Osteocyte (in vitro differentiated cells): Measurements from ENCODE around the gene KITLG. TPM values are rescaled to one million over a fixed set of nuclear protein-coding genes. Genes with fewer than 3 reads are reported as not detected.
"Not testable (repeated sequence)": the region's sequence is repeated elsewhere in the genome, so short reads cannot be mapped to it uniquely, and the experiment has no call there.

Experiments used
- DNase-seq: peaks from one replicate; pipeline ENCODE4 v3.0.0; 2021; ENCODE audit warnings: mixed read lengths; ENCODE audit not compliant: unreplicated experiment; ENCODE audit errors: extremely low spot score
- H3K27ac Mint-ChIP-seq: one replicate; pipeline ENCODE4 v1.8.0; 2021; ENCODE audit warnings: mild to moderate bottlenecking, mixed read lengths; ENCODE audit not compliant: unreplicated experiment
- H3K27me3 Mint-ChIP-seq: one replicate; pipeline ENCODE4 v1.8.0; 2021; ENCODE audit warnings: mixed read lengths; ENCODE audit not compliant: unreplicated experiment
- H3K36me3 Mint-ChIP-seq: one replicate; pipeline ENCODE4 v1.8.0; 2021; ENCODE audit warnings: mixed read lengths; ENCODE audit not compliant: unreplicated experiment
- H3K4me1 Mint-ChIP-seq: one replicate; pipeline ENCODE4 v1.8.0; 2021; ENCODE audit warnings: mixed read lengths; ENCODE audit not compliant: unreplicated experiment
- H3K4me3 Mint-ChIP-seq: one replicate; pipeline ENCODE4 v1.8.0; 2021; ENCODE audit warnings: mild to moderate bottlenecking, moderate library complexity, mixed read lengths; ENCODE audit not compliant: unreplicated experiment
- H3K9me3 Mint-ChIP-seq: one replicate; pipeline ENCODE4 v1.8.0; 2021; ENCODE audit warnings: mixed read lengths; ENCODE audit not compliant: unreplicated experiment
- total RNA-seq: library from RNA; stranded (reverse); gene quantifications from 2 replicates; pipeline ENCODE4 v1.2.1, GENCODE V29; 2021
- TF ChIP-seq, protein P1 (sequence below): fragments of 200-600 bp; sonication (generic); IDR thresholded peaks from 2 replicates; pipeline ENCODE4 v1.5.0; 2021; ENCODE audit warnings: antibody characterized with exemption, mild to moderate bottlenecking, moderate library complexity

Gene KITLG
- total RNA-seq, 1 donor from 2014 or later: 1.9 TPM

DNA sequence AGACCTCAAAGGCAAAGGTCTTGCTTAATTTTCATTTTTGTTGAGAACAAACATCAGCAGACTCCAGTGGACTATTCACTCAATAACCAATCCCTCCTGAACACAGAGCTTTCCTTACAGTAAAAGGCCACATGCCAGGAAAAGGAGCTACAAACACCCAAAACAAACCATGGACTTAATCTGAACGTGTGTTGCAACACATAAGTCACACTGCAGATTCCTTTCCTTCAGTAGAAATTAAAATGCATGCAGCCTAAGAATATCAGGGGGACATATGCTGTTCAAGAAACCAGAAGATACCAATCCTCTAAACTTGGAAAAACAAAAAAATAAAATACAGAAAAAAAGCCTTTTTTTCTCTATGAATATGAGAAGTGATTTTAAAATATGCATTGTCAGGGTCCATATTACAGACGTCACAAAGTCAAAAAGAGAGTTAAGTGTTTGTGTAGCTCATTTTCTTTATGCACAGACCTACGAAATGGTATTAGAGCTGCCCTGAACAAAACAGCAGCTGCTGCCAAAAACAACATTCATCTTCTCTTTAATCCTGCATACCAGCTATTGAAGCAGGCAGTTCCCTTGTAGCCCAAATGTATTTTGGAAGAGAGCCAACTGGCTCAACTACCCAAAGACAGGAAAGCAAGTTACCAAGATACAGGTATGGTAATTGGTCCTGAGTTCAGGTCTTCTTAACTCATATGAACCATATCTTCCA is 26.2 kb downstream of the KITLG start:
- TF ChIP-seq, protein P1, sequence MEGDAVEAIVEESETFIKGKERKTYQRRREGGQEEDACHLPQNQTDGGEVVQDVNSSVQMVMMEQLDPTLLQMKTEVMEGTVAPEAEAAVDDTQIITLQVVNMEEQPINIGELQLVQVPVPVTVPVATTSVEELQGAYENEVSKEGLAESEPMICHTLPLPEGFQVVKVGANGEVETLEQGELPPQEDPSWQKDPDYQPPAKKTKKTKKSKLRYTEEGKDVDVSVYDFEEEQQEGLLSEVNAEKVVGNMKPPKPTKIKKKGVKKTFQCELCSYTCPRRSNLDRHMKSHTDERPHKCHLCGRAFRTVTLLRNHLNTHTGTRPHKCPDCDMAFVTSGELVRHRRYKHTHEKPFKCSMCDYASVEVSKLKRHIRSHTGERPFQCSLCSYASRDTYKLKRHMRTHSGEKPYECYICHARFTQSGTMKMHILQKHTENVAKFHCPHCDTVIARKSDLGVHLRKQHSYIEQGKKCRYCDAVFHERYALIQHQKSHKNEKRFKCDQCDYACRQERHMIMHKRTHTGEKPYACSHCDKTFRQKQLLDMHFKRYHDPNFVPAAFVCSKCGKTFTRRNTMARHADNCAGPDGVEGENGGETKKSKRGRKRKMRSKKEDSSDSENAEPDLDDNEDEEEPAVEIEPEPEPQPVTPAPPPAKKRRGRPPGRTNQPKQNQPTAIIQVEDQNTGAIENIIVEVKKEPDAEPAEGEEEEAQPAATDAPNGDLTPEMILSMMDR: no peak
- no peaks in the 10 kb centered on the region for H3K36me3 Mint-ChIP-seq
- no peak overlapping the region for H3K4me3 Mint-ChIP-seq
- no peak for DNase-seq
- peak overlapping the region; percentile 33 for H3K27ac Mint-ChIP-seq
- H3K9me3 Mint-ChIP-seq: no peaks in the 10 kb centered on the region
- peaks cover 22% of the 10 kb centered on the region for H3K4me1 Mint-ChIP-seq
- no peaks in the 10 kb centered on the region for H3K27me3 Mint-ChIP-seq

DNA sequence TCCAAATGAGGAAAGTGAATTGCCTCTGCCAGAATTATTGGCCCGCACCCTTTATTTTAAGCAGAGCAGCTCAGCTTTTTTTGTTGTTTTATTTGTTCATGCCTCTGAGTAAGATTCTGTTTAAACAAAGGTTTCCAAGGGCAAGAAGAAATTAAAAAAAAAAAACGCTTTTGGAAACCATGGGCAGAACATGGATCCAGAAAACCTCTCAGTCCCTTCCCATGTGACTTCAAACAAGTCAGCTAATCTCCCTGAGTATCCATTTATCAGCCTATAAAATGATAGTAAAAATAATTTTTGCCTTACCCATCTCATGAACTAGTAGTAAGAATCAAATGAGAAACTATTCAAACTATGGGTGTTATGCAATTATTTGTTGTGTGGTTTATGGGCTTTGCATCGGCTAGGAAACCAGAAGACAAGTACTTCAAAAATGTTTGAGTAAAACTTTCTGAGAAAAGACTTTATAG is 27.6 kb downstream of the KITLG start:
- H3K27me3 Mint-ChIP-seq: no peaks in the 10 kb centered on the region
- H3K4me1 Mint-ChIP-seq: peaks cover 22% of the 10 kb centered on the region
- no peak for DNase-seq
- H3K4me3 Mint-ChIP-seq: no peak overlapping the region
- TF ChIP-seq, protein P1: no peak
- H3K36me3 Mint-ChIP-seq: no peaks in the 10 kb centered on the region
- no peaks in the 10 kb centered on the region for H3K9me3 Mint-ChIP-seq
- H3K27ac Mint-ChIP-seq: no peak overlapping the region

DNA sequence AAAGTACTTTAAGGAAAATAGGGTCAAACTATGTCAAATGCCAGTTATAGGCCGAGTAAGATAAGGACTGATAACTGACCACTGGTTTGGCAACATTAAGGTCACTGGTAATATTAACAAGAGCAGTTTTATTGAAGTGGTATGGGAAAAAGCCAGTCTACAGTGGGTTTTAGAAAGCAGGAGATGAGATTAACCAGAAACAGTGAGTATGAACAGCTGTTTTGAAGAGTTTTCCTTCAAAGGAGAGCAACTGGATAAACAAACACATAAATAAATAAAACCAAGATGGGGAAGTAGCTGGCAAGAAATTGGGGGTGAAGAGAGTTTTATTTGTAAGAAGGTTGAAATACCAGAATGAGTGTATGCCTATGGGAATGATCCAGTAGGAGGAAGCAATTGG is 30.3 kb downstream of the KITLG start:
- Mint-ChIP-seq H3K27me3 (no peaks in the 10 kb centered on the region), H3K4me1 (peaks cover 29% of the 10 kb centered on the region), H3K9me3 (no peaks in the 10 kb centered on the region), H3K4me3 (no peak overlapping the region), H3K27ac (no peak overlapping the region), H3K36me3 (no peaks in the 10 kb centered on the region)
- DNase-seq: no peak
- TF ChIP-seq, protein P1: no peak

DNA sequence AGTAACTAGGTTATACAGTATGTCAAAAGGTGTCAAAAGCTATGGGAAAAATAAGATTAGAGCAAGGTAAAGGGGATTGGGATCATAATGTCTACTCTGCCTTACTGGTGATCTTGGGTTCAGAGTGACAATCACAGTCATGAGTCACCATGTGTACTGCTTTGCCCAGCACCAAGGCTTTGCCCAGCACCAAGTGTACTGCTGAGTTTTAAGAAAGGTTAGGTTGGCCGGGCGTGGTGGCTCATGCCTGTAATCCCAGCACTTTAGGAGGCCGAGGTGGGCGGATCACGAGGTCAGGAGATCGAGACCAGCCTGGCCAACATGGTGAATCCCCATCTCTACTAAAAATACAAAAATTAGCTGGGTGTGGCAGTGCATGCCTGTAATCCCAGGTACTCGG is 32.3 kb downstream of the KITLG start:
- not testable (repeated sequence) for H3K36me3 Mint-ChIP-seq, H3K27ac Mint-ChIP-seq, H3K4me3 Mint-ChIP-seq, DNase-seq, H3K9me3 Mint-ChIP-seq, H3K27me3 Mint-ChIP-seq
- peaks cover 12% of the 10 kb centered on the region for H3K4me1 Mint-ChIP-seq

DNA sequence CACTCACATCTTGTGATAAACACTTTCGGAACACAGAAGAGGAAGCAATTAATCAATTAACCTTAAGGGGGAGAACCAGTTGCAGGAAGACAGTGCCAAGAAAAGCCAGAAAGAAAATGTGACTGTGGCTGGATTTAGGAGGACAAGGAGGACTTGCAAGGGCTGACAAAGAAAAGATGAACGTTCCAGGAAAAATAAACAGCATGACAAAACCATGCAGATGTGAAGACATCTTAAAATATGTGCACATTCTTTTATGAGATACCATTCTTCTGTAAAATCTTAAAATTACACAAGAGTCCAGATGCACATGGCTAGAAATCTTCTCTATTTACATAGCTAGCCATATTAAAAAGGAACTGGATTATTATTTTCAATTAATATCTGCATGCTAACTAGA is 33.4 kb downstream of the KITLG start:
- TF ChIP-seq, protein P1: no peak
- no peak overlapping the region for H3K4me3 Mint-ChIP-seq
- peaks cover 7% of the 10 kb centered on the region for H3K4me1 Mint-ChIP-seq
- H3K36me3 Mint-ChIP-seq: no peaks in the 10 kb centered on the region
- H3K27me3 Mint-ChIP-seq: no peaks in the 10 kb centered on the region
- DNase-seq: no peak
- peaks cover 6% of the 10 kb centered on the region for H3K9me3 Mint-ChIP-seq
- no peak overlapping the region for H3K27ac Mint-ChIP-seq
